Measurements from ENCODE around the gene ESPL1. TPM values are rescaled to one million over a fixed set of nuclear protein-coding genes. Genes with fewer than 3 reads are reported as not detected.

Gene ESPL1
- total and polyA plus RNA-seq, 2 donors (not counting 1 experiment from before 2014, with no cell fraction given): 1.4 to 1.8 TPM

DNA sequence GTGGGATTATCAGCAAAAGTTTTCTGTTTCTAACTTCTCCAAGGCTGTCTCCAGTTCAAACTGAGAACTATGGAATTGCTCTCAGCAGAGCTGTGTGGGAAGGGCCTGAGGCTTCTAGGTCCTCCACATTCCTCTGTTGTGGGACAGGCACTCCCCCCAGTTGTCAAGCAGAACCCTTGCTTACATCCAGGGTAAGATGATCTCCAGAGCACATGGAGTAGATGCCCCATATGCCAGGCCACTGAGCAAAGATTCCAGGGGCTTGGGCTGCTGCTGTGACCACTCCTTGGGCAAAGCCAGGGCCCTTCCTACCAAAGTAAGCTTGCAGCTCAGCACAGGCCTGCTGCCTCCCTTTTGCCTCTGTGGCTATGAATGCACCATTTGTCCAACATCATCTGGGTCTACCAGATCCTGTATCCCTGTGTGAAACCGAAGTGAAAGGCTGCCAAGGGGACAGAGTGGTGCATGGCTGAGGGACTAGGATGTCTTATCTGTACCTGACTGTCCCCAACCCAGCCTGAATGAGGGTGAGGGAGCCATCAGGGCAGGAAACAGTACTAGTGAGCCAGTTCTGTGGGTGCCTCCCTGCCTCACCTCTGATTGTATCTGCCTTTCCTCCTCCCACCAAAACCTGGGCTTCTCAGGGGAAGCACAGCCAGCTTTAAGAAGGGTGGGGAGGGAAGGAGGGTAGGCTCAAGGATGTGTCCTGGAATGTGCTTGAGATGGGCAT lies 13.1 kb upstream of the ESPL1 start:
- Histone ChIP-seq H3K9ac (ENCODE audit: insufficient read depth, low read length) (no peak overlapping the region), H3K79me2 (ENCODE audit: control insufficient read depth, insufficient read depth, low read length) (peaks cover 18% of the 10 kb centered on the region), H3K36me3 (ENCODE audit: control insufficient read depth, insufficient read depth, low read length) (peaks cover 8% of the 10 kb centered on the region), H3K27ac (ENCODE audit: insufficient read depth, low read length) (no peak overlapping the region), H3K4me3 (replicated peaks in 1 of 4; ENCODE audit: control extremely low read depth in 1 of 4, insufficient read depth in 1 of 4, low read depth in 3 of 4, low read length in 4 of 4) (no peak overlapping the region), H2AFZ (ENCODE audit: low read length) (no peak overlapping the region), H4K20me1 (ENCODE audit: control insufficient read depth, extremely low read depth, insufficient read depth, low read length) (no peaks in the 10 kb centered on the region), H3K4me1 (ENCODE audit: control insufficient read depth, extremely low read depth, insufficient read depth, low read length) (peaks cover 11% of the 10 kb centered on the region), H3K27me3 (ENCODE audit: control insufficient read depth, insufficient read depth, low read length) (no peaks in the 10 kb centered on the region), H3K4me2 (ENCODE audit: extremely low read depth, insufficient read depth, low read length) (no peak overlapping the region), H3K9me3 (ENCODE audit: control insufficient read depth, insufficient read depth, low read depth, low read length) (no peaks in the 10 kb centered on the region)
- TF ChIP-seq, protein P1, sequence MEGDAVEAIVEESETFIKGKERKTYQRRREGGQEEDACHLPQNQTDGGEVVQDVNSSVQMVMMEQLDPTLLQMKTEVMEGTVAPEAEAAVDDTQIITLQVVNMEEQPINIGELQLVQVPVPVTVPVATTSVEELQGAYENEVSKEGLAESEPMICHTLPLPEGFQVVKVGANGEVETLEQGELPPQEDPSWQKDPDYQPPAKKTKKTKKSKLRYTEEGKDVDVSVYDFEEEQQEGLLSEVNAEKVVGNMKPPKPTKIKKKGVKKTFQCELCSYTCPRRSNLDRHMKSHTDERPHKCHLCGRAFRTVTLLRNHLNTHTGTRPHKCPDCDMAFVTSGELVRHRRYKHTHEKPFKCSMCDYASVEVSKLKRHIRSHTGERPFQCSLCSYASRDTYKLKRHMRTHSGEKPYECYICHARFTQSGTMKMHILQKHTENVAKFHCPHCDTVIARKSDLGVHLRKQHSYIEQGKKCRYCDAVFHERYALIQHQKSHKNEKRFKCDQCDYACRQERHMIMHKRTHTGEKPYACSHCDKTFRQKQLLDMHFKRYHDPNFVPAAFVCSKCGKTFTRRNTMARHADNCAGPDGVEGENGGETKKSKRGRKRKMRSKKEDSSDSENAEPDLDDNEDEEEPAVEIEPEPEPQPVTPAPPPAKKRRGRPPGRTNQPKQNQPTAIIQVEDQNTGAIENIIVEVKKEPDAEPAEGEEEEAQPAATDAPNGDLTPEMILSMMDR (conservative IDR thresholded peaks at IDR 0.05 in 1 of 2, IDR thresholded peaks at IDR 0.05 in 1 of 2; ENCODE audit: low read depth in 1 of 2, low read length in 2 of 2): no peak
- TF ChIP-seq EZH2 (IDR thresholded peaks at IDR 0.05; ENCODE audit: low read length, missing control alignments): no peak
- DNase-seq (ENCODE audit: low read depth in 2 of 2): no peak

DNA sequence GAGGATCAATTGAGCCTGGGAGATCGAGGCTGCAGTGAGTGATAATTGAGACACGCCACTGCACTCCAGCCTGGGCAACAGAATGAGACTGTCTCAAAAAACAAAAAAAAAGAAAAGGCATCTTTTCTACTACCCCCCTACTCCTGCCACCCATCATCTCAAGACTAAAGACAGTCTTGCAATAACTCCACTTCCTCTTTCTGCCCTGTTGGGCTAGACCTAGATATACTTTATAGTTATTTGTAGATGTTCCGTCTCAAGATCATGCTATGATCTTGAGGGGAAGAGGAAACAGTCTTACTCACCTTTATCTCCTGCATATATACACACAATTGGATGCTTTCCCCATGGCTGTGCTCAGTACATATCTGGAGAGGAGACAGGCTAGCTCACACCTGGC lies 12.1 kb upstream of the ESPL1 start:
- Histone ChIP-seq H3K4me2 (ENCODE audit: extremely low read depth, insufficient read depth, low read length) (no peak overlapping the region), H3K27ac (ENCODE audit: insufficient read depth, low read length) (no peak overlapping the region), H3K4me3 (replicated peaks in 1 of 4; ENCODE audit: control extremely low read depth in 1 of 4, insufficient read depth in 1 of 4, low read depth in 3 of 4, low read length in 4 of 4) (no peak overlapping the region), H3K36me3 (ENCODE audit: control insufficient read depth, insufficient read depth, low read length) (peaks cover 8% of the 10 kb centered on the region), H3K4me1 (ENCODE audit: control insufficient read depth, extremely low read depth, insufficient read depth, low read length) (peaks cover 11% of the 10 kb centered on the region), H3K9ac (ENCODE audit: insufficient read depth, low read length) (no peak overlapping the region), H2AFZ (ENCODE audit: low read length) (no peak overlapping the region), H3K79me2 (ENCODE audit: control insufficient read depth, insufficient read depth, low read length) (peaks cover 18% of the 10 kb centered on the region), H3K27me3 (ENCODE audit: control insufficient read depth, insufficient read depth, low read length) (no peaks in the 10 kb centered on the region), H4K20me1 (ENCODE audit: control insufficient read depth, extremely low read depth, insufficient read depth, low read length) (no peaks in the 10 kb centered on the region), H3K9me3 (ENCODE audit: control insufficient read depth, insufficient read depth, low read depth, low read length) (no peaks in the 10 kb centered on the region)
- no peak for TF ChIP-seq EZH2 (IDR thresholded peaks at IDR 0.05; ENCODE audit: low read length, missing control alignments)
- TF ChIP-seq, protein P1 (conservative IDR thresholded peaks at IDR 0.05 in 1 of 2, IDR thresholded peaks at IDR 0.05 in 1 of 2; ENCODE audit: low read depth in 1 of 2, low read length in 2 of 2): no peak
- DNase-seq (ENCODE audit: low read depth in 2 of 2): no peak

- TF ChIP-seq, protein P1 (conservative IDR thresholded peaks at IDR 0.05 in 1 of 2, IDR thresholded peaks at IDR 0.05 in 1 of 2; ENCODE audit: low read depth in 1 of 2, low read length in 2 of 2): no peak
- TF ChIP-seq EZH2 (IDR thresholded peaks at IDR 0.05; ENCODE audit: low read length, missing control alignments): no peak
- Histone ChIP-seq H3K4me1 (ENCODE audit: control insufficient read depth, extremely low read depth, insufficient read depth, low read length) (no peaks in the 10 kb centered on the region), H2AFZ (ENCODE audit: low read length) (no peak overlapping the region), H3K27me3 (ENCODE audit: control insufficient read depth, insufficient read depth, low read length) (no peaks in the 10 kb centered on the region), H3K4me2 (ENCODE audit: extremely low read depth, insufficient read depth, low read length) (no peak overlapping the region), H3K36me3 (ENCODE audit: control insufficient read depth, insufficient read depth, low read length) (peaks cover 6% of the 10 kb centered on the region), H4K20me1 (ENCODE audit: control insufficient read depth, extremely low read depth, insufficient read depth, low read length) (no peaks in the 10 kb centered on the region), H3K9me3 (ENCODE audit: control insufficient read depth, insufficient read depth, low read depth, low read length) (no peaks in the 10 kb centered on the region), H3K4me3 (replicated peaks in 1 of 4; ENCODE audit: control extremely low read depth in 1 of 4, insufficient read depth in 1 of 4, low read depth in 3 of 4, low read length in 4 of 4) (no peak overlapping the region), H3K27ac (ENCODE audit: insufficient read depth, low read length) (no peak overlapping the region), H3K79me2 (ENCODE audit: control insufficient read depth, insufficient read depth, low read length) (peaks cover 2% of the 10 kb centered on the region), H3K9ac (ENCODE audit: insufficient read depth, low read length) (no peak overlapping the region)
- DNase-seq (ENCODE audit: low read depth in 2 of 2): no peak
These were observed 9.3 kb upstream of the ESPL1 start for GRCh38 chr12:53258541-53259539.

All from fibroblast of lung (primary cell).